Breast epithelium (tissue), 4 donors: ENCODE results near the gene FGGY. TPM values are rescaled to one million over a fixed set of nuclear protein-coding genes. Genes with fewer than 3 reads are reported as not detected.
"Not testable (repeated sequence)": the region's sequence is repeated elsewhere in the genome, so short reads cannot be mapped to it uniquely, and the experiment has no call there.

Source experiments
- DNase-seq, 2 donors: peaks; one replicate each; pipeline ENCODE4 v3.0.0-alpha.2; 2019; ENCODE audit warnings: low spot score in 2 of 2
- H3K27ac ChIP-seq, 2 donors: fragments of 200-600 bp; sonication (generic) in 1 of 2; one replicate each; pipeline ENCODE4 v1.5.1; 2016 to 2019; ENCODE audit warnings: mild to moderate bottlenecking in 1 of 2
- H3K27me3 ChIP-seq, 2 donors: fragments of 200-600 bp; sonication (generic) in 1 of 2; one replicate each; pipeline versions ENCODE4 v1.5.1 to v1.6.0; 2017 to 2019; ENCODE audit warnings: control low read depth in 1 of 2, mild to moderate bottlenecking in 1 of 2
- H3K36me3 ChIP-seq: fragments of 200-600 bp; one replicate; pipeline ENCODE4 v1.5.1; 2019
- H3K4me1 ChIP-seq, 2 donors: fragments of 200-600 bp; sonication (generic); one replicate each; pipeline ENCODE4 v1.5.1; 2016 to 2019; ENCODE audit warnings: control low read depth in 1 of 2
- H3K4me3 ChIP-seq, 3 donors: fragments of 200-600 bp; sonication (generic); 1 replicate in 2 of 3; 2 replicates in 1 of 3; pipeline ENCODE4 v1.5.1; 2016 to 2019; ENCODE audit warnings: mild to moderate bottlenecking in 3 of 3, moderate library complexity in 2 of 3
- H3K9me3 ChIP-seq, 2 donors: fragments of 200-600 bp; sonication (generic) in 1 of 2; one replicate each; pipeline ENCODE4 v1.5.1; 2016 to 2019; ENCODE audit warnings: control low read depth in 1 of 2
- CTCF ChIP-seq, 3 donors: fragments of 450-650 bp; IDR thresholded peaks; one replicate each; pipeline ENCODE4 v1.5.1; 2016 to 2017; ENCODE audit warnings: antibody characterized with exemption in 3 of 3, mild to moderate bottlenecking in 3 of 3, moderate library complexity in 3 of 3
- POLR2A ChIP-seq: fragments of 450-650 bp; IDR thresholded peaks from one replicate; pipeline ENCODE4 v1.6.1; 2016; ENCODE audit warnings: antibody characterized with exemption, mild to moderate bottlenecking, moderate library complexity
- POLR2AphosphoS5 ChIP-seq, 3 donors: sonication (generic); formaldehyde crosslinking; IDR thresholded peaks; one replicate each; pipeline ENCODE4 v1.6.1; 2017; ENCODE audit warnings: antibody characterized with exemption in 3 of 3
- intact Hi-C: fragments of 100-400 bp; cut with DNase I; formaldehyde crosslinking; loops from one replicate; pipeline ENCODE4 v1.15.1; 2023; ENCODE audit warnings: low total_unique reads
- total RNA-seq, 3 donors: library from RNA; depleted of rRNA; stranded (reverse); fragments of >200 nt; gene quantifications; one replicate each; pipeline ENCODE4 v1.1.0, GENCODE V29; 2016

FGGY gene
- total RNA-seq, 3 donors from 2014 or later: 16.2 to 50.3 (median 29.2) TPM

DNA sequence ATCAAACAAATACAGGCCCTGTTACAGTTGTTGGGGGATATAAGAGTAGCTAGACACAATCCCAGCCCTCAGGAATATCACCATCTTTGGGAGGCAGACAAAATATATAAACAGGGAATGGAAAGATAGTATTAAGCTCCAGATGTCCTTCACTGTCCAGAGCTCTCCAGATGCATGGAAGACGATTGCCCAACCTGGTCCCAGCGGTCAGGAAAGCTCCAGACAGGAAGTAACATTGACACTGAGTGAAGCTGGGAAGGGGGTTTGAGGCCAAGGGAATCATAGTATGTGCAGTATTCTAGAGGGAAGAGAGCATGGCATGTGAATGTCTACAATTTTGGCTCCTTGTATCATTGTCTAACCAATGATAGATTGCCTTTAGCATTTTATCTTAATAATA, 344.0 kb downstream of the FGGY start:
- no peak overlapping the region for H3K27ac ChIP-seq
- intact Hi-C loops: no loop called here
- H3K27me3 ChIP-seq: no peaks in the 10 kb centered on the region
- H3K4me1 ChIP-seq: peaks cover 0 to 6% of the 10 kb centered on the region in 2 donors
- no peak for DNase-seq
- no peaks in the 10 kb centered on the region for H3K36me3 ChIP-seq
- TF ChIP-seq POLR2A: no peak
- TF ChIP-seq CTCF (IDR thresholded peaks at IDR 0.05): no peak
- TF ChIP-seq POLR2AphosphoS5 (IDR thresholded peaks at IDR 0.05): no peak
- H3K9me3 ChIP-seq: no peaks in the 10 kb centered on the region
- no peak overlapping the region for H3K4me3 ChIP-seq

DNA sequence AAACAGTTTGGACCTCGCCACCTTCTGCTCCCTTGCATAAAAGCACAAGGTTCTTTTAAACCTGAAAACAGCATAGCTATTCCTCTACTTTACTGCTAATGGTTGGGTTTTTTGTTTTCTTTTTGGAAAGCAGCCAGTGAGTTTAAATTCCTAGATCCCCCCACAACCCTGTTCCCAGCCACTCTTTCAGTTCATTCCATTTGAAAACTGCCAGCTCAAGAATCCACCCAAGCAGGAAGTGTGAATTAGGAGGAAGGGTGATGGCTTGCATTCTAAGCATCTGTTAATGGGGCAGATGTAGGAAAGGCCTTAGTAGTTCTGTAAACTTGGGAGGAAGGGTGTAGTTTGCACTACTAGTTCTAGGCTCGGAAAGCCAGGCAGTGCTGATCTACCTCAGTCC, 344.9 kb downstream of the FGGY start:
- no peaks in the 10 kb centered on the region for H3K9me3 ChIP-seq
- TF ChIP-seq CTCF (IDR thresholded peaks at IDR 0.05): no peak
- TF ChIP-seq POLR2AphosphoS5 (IDR thresholded peaks at IDR 0.05): no peak
- no peak for TF ChIP-seq POLR2A
- H3K36me3 ChIP-seq: no peaks in the 10 kb centered on the region
- no peaks in the 10 kb centered on the region for H3K27me3 ChIP-seq
- peaks cover 0 to 6% of the 10 kb centered on the region in 2 donors for H3K4me1 ChIP-seq
- no peak overlapping the region for H3K4me3 ChIP-seq
- no peak for DNase-seq
- H3K27ac ChIP-seq: no peak overlapping the region
- intact Hi-C loops: no loop called here

- no peak overlapping the region for H3K4me3 ChIP-seq
- no peaks in the 10 kb centered on the region for H3K36me3 ChIP-seq
- intact Hi-C loops: no loop called here
- H3K27me3 ChIP-seq: no peaks in the 10 kb centered on the region
- H3K4me1 ChIP-seq: peaks cover 0 to 3% of the 10 kb centered on the region in 2 donors
- H3K9me3 ChIP-seq: no peaks in the 10 kb centered on the region
- no peak for TF ChIP-seq CTCF (IDR thresholded peaks at IDR 0.05)
- TF ChIP-seq POLR2AphosphoS5 (IDR thresholded peaks at IDR 0.05): no peak
- no peak for TF ChIP-seq POLR2A
- H3K27ac ChIP-seq: no peak overlapping the region
- no peak for DNase-seq
These were observed 346.6 kb downstream of the FGGY start for GRCh38 chr1:59643526-59643925.

GRCh38 chr1:59645893-59646292, 349.0 kb downstream of the FGGY start:
- Histone ChIP-seq H3K4me1 (no peaks in the 10 kb centered on the region), H3K36me3 (no peaks in the 10 kb centered on the region), H3K27me3 (no peaks in the 10 kb centered on the region), H3K27ac (peak overlapping the region; percentile 7 to 55), H3K4me3 (no peak overlapping the region), H3K9me3 (no peaks in the 10 kb centered on the region)
- no peak for TF ChIP-seq CTCF (IDR thresholded peaks at IDR 0.05)
- TF ChIP-seq POLR2A: no peak
- peak in 2 of 3 donors; percentile 42 to 70 for TF ChIP-seq POLR2AphosphoS5 (IDR thresholded peaks at IDR 0.05)
- intact Hi-C loops: no loop called here
- DNase-seq: no peak

DNA sequence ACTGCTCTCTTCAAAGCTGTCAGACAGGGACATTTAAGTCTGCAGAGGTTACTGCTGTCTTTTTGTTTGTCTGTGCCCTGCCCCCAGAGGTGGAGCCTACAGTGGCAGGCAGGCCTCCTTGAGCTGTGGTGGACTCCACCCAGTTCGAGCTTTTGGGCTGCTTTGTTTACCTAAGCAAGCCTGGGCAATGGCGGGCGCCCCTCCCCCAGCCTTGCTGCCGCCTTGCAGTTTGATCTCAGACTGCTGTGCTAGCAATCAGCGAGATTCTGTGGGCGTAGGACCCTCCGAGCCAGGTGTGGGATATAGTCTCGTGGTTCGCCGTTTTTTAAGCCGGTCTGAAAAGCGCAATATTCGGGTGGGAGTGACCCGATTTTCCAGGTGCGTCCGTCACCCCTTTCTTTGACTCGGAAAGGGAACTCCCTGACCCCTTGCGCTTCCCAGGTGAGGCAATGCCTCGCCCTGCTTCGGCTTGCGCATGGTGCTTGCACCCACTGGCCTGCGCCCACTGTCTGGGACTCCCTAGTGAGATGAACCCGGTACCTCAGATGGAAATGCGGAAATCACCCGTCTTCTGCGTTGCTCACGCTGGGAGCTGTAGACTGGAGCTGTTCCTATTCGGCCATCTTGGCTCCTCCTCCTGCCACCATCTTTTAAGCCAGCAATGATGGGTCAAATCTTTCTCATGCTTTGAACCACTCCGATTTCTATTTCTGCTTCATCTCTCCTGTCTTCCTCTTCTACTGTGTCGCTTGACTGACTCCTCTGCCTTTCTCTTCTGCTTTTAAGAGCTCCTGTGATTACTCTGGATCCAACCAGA, 356.5 kb downstream of the FGGY start:
- H3K4me3 ChIP-seq, intact Hi-C loops, H3K27me3 ChIP-seq, DNase-seq, H3K4me1 ChIP-seq, H3K36me3 ChIP-seq, H3K27ac ChIP-seq, H3K9me3 ChIP-seq: not testable (repeated sequence)
